Peyer's patch (tissue), 4 donors: ENCODE results near the gene PCYOX1L.

Experiments used
- POLR2A ChIP-seq, 2 donors: fragments of 450-650 bp; IDR thresholded peaks; one replicate each; pipeline ENCODE4 v1.5.1; 2017; ENCODE audit warnings: antibody characterized with exemption in 2 of 2, mild to moderate bottlenecking in 2 of 2, moderate library complexity in 2 of 2
- TF ChIP-seq, protein P1 (sequence below), 6 experiments: fragments of 450-650 bp in 4 of 6; fragments of 200-600 bp in 2 of 6; sonication (generic) in 1 of 6; IDR thresholded peaks; one replicate each; pipeline ENCODE4 v1.5.1; 2017 to 2019; ENCODE audit warnings: antibody characterized with exemption in 6 of 6, mild to moderate bottlenecking in 3 of 6, moderate library complexity in 1 of 6

DNA sequence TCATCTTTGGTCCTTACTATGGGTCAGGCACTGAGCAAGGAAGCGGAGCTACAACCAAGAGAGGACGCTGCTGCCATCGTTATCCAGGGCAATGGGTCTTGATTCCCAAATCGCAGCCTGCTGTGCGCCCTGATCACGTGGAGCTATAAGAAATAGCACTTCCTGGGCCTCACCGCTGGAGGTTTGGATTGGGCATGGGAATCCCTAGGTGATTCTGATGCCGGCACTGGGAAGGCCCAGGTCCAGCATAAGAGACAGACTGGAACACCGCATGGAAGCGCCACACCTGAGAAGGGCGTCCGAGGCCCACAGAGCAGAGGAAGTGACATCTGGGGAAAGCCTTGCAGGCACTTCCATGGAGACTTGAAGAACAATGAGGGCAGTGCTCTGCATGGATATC is 18.3 kb downstream of the PCYOX1L start:
- TF ChIP-seq, protein P1, sequence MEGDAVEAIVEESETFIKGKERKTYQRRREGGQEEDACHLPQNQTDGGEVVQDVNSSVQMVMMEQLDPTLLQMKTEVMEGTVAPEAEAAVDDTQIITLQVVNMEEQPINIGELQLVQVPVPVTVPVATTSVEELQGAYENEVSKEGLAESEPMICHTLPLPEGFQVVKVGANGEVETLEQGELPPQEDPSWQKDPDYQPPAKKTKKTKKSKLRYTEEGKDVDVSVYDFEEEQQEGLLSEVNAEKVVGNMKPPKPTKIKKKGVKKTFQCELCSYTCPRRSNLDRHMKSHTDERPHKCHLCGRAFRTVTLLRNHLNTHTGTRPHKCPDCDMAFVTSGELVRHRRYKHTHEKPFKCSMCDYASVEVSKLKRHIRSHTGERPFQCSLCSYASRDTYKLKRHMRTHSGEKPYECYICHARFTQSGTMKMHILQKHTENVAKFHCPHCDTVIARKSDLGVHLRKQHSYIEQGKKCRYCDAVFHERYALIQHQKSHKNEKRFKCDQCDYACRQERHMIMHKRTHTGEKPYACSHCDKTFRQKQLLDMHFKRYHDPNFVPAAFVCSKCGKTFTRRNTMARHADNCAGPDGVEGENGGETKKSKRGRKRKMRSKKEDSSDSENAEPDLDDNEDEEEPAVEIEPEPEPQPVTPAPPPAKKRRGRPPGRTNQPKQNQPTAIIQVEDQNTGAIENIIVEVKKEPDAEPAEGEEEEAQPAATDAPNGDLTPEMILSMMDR (IDR thresholded peaks at IDR 0.05), result no peak
- no peak for TF ChIP-seq POLR2A (IDR thresholded peaks at IDR 0.05)
